ENCODE data around the gene B3GLCT.

GRCh38 chr13:31377946-31378345 lies 178.2 kb downstream of the B3GLCT start:
- TF ChIP-seq CTCF (IDR thresholded peaks at IDR 0.05; ENCODE audit: poor library complexity, severe bottlenecking) (no peak), POLR2AphosphoS5 (IDR thresholded peaks at IDR 0.05) (no peak), MXI1 (conservative IDR thresholded peaks at IDR 0.05; ENCODE audit: poor library complexity, severe bottlenecking) (no peak), EP300 (conservative IDR thresholded peaks at IDR 0.05; ENCODE audit: poor library complexity, severe bottlenecking) (no peak), EZH2 (IDR thresholded peaks at IDR 0.05; ENCODE audit: borderline replicate concordance, insufficient read depth, low read length, poor library complexity, severe bottlenecking) (no peak), TAF1 (IDR thresholded peaks at IDR 0.05; ENCODE audit: low read depth) (no peak), SMC3 (conservative IDR thresholded peaks at IDR 0.05; ENCODE audit: poor library complexity) (no peak)
